IPS-18c (cell line): ENCODE results near the gene ATG12.
"Not testable (repeated sequence)": the region's sequence is repeated elsewhere in the genome, so short reads cannot be mapped to it uniquely, and the experiment has no call there.

Source experiments
- H3K4me3 ChIP-seq: 2 replicates; pipeline ENCODE4 v1.7.0; 2013; ENCODE audit warnings: low read depth, mild to moderate bottlenecking, low read length, moderate library complexity; ENCODE audit not compliant: insufficient read depth
- H3K9me3 ChIP-seq: one replicate; pipeline ENCODE4 v1.6.1; 2013; ENCODE audit warnings: mild to moderate bottlenecking, low read length, moderate library complexity; ENCODE audit not compliant: control insufficient read depth, insufficient read depth

Gene ATG12

GRCh38 chr5:115816226-115817081, 24.9 kb downstream of the ATG12 start, which contains the start of gene CDO1:
TSS of gene CDO1 (minus strand) at chr5:115816659. CDS start at chr5:115816397, 262 bp downstream.
- Histone ChIP-seq H3K4me3 (peak within 1 kb of the TSS; percentile 91), H3K9me3 (no peaks in the 10 kb centered on the region)

- H3K4me3 ChIP-seq, result peak overlapping the region; percentile 91
Observed at GRCh38 chr5:115815693-115816225, 25.6 kb downstream of the ATG12 start.

GRCh38 chr5:115815006-115815692, 26.2 kb downstream of the ATG12 start:
- Histone ChIP-seq H3K9me3 (no peaks in the 10 kb centered on the region), H3K4me3 (peak overlapping the region; percentile 91)

More at GRCh38 chr5:115815693-115816225, 25.6 kb downstream of the ATG12 start:
- H3K9me3 ChIP-seq, result no peaks in the 10 kb centered on the region

GRCh38 chr5:115813719-115814118, 27.6 kb downstream of the ATG12 start:
- H3K9me3 ChIP-seq, result no peaks in the 10 kb centered on the region
- H3K4me3 ChIP-seq, result no peak overlapping the region

- Histone ChIP-seq H3K4me3 (no peak overlapping the region), H3K9me3 (no peaks in the 10 kb centered on the region)
Observed at GRCh38 chr5:115812372-115812771, 29.0 kb downstream of the ATG12 start.

GRCh38 chr5:115811406-115811805, 30.0 kb downstream of the ATG12 start:
- Histone ChIP-seq H3K4me3 (no peak overlapping the region), H3K9me3 (no peaks in the 10 kb centered on the region)

- no peak overlapping the region for H3K4me3 ChIP-seq
Observed at GRCh38 chr5:115810761-115811160, 30.6 kb downstream of the ATG12 start.

GRCh38 chr5:115809946-115810345, 31.4 kb downstream of the ATG12 start:
- H3K4me3 ChIP-seq, result no peak overlapping the region
- no peaks in the 10 kb centered on the region for H3K9me3 ChIP-seq

More at GRCh38 chr5:115810761-115811160, 30.6 kb downstream of the ATG12 start:
- H3K9me3 ChIP-seq, result no peaks in the 10 kb centered on the region

- H3K4me3 ChIP-seq, H3K9me3 ChIP-seq: not testable (repeated sequence)
Observed at GRCh38 chr5:115808066-115808465, 33.3 kb downstream of the ATG12 start.

GRCh38 chr5:115807654-115808052, 33.7 kb downstream of the ATG12 start:
- H3K4me3 ChIP-seq, result no peak overlapping the region

GRCh38 chr5:115806986-115807653, 34.2 kb downstream of the ATG12 start:
- Histone ChIP-seq H3K9me3 (no peaks in the 10 kb centered on the region), H3K4me3 (no peak overlapping the region)

More at GRCh38 chr5:115807654-115808052, 33.7 kb downstream of the ATG12 start:
- no peaks in the 10 kb centered on the region for H3K9me3 ChIP-seq

- no peak overlapping the region for H3K4me3 ChIP-seq
- H3K9me3 ChIP-seq, result no peaks in the 10 kb centered on the region
Observed at GRCh38 chr5:115801984-115802383, 39.4 kb downstream of the ATG12 start.

- no peaks in the 10 kb centered on the region for H3K9me3 ChIP-seq
- H3K4me3 ChIP-seq, result no peak overlapping the region
Observed at GRCh38 chr5:115801152-115801551, 40.2 kb downstream of the ATG12 start.

- H3K4me3 ChIP-seq, result no peak overlapping the region
- no peaks in the 10 kb centered on the region for H3K9me3 ChIP-seq
Observed at GRCh38 chr5:115800108-115800507, 41.3 kb downstream of the ATG12 start.

- Histone ChIP-seq H3K9me3 (no peaks in the 10 kb centered on the region), H3K4me3 (no peak overlapping the region)
Observed at GRCh38 chr5:115798252-115798651, 43.1 kb downstream of the ATG12 start.

GRCh38 chr5:115796656-115797055, 44.7 kb downstream of the ATG12 start:
- H3K4me3 ChIP-seq, result no peak overlapping the region

GRCh38 chr5:115795700-115796099, 45.7 kb downstream of the ATG12 start:
- Histone ChIP-seq H3K9me3 (no peaks in the 10 kb centered on the region), H3K4me3 (no peak overlapping the region)

More at GRCh38 chr5:115796656-115797055, 44.7 kb downstream of the ATG12 start:
- no peaks in the 10 kb centered on the region for H3K9me3 ChIP-seq
